HepG2 (cell line): ENCODE results near the gene HMCN2.

Source experiments
- CHD2 ChIP-seq: IDR thresholded peaks from 2 replicates; pipeline ENCODE4 v1.6.1; 2011; ENCODE audit warnings: low read depth, low read length, improper control_type of control experiment
- MED13 ChIP-seq: sonication (generic); formaldehyde crosslinking; IDR thresholded peaks from 2 replicates; pipeline ENCODE4 v1.5.0; 2020; ENCODE audit warnings: missing genetic modification reagents
- NFIC ChIP-seq: IDR thresholded peaks from 2 replicates; pipeline ENCODE4 v1.6.1; 2012; ENCODE audit warnings: mild to moderate bottlenecking, low read length, inconsistent platforms
- ZBTB8A ChIP-seq: sonication (generic); formaldehyde crosslinking; IDR thresholded peaks from 2 replicates; pipeline ENCODE4 v1.4.0; 2020; ENCODE audit warnings: mild to moderate bottlenecking, low read depth, missing genetic modification reagents, borderline replicate concordance
- ZFP41 ChIP-seq: sonication (generic); formaldehyde crosslinking; IDR thresholded peaks from 2 replicates; pipeline ENCODE4 v1.4.0; 2020; ENCODE audit warnings: mild to moderate bottlenecking, missing genetic modification reagents, borderline replicate concordance
- ZNF350 ChIP-seq: sonication (generic); formaldehyde crosslinking; IDR thresholded peaks from 2 replicates; pipeline ENCODE4 v1.4.0; 2020; ENCODE audit warnings: mild to moderate bottlenecking, low read depth, missing genetic modification reagents, borderline replicate concordance
- TF ChIP-seq, protein P1 (sequence below): sonication (generic); formaldehyde crosslinking; IDR thresholded peaks from 2 replicates; pipeline ENCODE4 v1.4.0; 2020; ENCODE audit warnings: missing genetic modification reagents
- TF ChIP-seq, protein P2 (sequence below): sonication (generic); formaldehyde crosslinking; IDR thresholded peaks from 2 replicates; pipeline ENCODE4 v1.4.0; 2020; ENCODE audit warnings: low read depth, missing genetic modification reagents

DNA sequence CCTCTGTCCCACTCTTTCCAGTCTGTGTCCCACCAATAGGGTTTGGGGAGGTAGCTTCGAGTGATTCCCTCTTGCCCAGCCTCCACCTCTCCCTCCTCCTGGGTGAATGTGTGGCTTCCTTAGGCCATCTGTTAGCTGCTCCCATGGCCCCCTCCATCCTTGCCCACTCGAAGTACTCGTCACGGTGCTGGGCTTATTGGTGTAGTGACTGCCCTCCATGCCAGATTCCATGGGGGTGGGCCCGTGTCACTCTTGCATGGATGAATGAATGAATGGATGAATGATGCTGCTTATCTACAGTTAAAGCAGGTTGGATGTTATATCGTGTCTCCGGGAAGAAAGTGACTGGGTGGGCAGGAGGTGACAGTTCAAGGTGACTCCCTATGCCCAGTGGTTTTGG is 19.1 kb downstream of the HMCN2 start:
- TF ChIP-seq, protein P1, sequence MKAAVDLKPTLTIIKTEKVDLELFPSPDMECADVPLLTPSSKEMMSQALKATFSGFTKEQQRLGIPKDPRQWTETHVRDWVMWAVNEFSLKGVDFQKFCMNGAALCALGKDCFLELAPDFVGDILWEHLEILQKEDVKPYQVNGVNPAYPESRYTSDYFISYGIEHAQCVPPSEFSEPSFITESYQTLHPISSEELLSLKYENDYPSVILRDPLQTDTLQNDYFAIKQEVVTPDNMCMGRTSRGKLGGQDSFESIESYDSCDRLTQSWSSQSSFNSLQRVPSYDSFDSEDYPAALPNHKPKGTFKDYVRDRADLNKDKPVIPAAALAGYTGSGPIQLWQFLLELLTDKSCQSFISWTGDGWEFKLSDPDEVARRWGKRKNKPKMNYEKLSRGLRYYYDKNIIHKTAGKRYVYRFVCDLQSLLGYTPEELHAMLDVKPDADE (CRISPR knock-in tag): no peak
- no peak for TF ChIP-seq ZNF350 (CRISPR knock-in tag)
- TF ChIP-seq ZBTB8A (CRISPR knock-in tag): no peak
- TF ChIP-seq ZFP41 (CRISPR knock-in tag): no peak
- no peak for TF ChIP-seq NFIC
- no peak for TF ChIP-seq MED13 (CRISPR knock-in tag)
- TF ChIP-seq, protein P2, sequence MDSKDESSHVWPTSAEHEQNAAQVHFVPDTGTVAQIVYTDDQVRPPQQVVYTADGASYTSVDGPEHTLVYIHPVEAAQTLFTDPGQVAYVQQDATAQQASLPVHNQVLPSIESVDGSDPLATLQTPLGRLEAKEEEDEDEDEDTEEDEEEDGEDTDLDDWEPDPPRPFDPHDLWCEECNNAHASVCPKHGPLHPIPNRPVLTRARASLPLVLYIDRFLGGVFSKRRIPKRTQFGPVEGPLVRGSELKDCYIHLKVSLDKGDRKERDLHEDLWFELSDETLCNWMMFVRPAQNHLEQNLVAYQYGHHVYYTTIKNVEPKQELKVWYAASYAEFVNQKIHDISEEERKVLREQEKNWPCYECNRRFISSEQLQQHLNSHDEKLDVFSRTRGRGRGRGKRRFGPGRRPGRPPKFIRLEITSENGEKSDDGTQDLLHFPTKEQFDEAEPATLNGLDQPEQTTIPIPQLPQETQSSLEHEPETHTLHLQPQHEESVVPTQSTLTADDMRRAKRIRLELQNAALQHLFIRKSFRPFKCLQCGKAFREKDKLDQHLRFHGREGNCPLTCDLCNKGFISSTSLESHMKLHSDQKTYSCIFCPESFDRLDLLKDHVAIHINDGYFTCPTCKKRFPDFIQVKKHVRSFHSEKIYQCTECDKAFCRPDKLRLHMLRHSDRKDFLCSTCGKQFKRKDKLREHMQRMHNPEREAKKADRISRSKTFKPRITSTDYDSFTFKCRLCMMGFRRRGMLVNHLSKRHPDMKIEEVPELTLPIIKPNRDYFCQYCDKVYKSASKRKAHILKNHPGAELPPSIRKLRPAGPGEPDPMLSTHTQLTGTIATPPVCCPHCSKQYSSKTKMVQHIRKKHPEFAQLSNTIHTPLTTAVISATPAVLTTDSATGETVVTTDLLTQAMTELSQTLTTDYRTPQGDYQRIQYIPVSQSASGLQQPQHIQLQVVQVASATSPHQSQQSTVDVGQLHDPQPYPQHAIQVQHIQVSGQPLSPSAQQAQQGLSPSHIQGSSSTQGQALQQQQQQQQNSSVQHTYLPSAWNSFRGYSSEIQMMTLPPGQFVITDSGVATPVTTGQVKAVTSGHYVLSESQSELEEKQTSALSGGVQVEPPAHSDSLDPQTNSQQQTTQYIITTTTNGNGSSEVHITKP (CRISPR knock-in tag): no peak
- no peak for TF ChIP-seq CHD2
